HG02763 (cell line): Measurements from ENCODE around the gene CARF.
"Not testable (repeated sequence)": the region's sequence is repeated elsewhere in the genome, so short reads cannot be mapped to it uniquely, and the experiment has no call there.

Experiments used
- ATAC-seq: cut with Tn5 transposase; IDR thresholded peaks from one replicate; pipeline ENCODE4 v1.9.1; 2021; ENCODE audit warnings: mild to moderate bottlenecking, moderate library complexity; ENCODE audit not compliant: unreplicated experiment

CARF gene

GRCh38 chr2:202933958-202934357 is 21.9 kb downstream of the CARF start:
- no peak for ATAC-seq

DNA sequence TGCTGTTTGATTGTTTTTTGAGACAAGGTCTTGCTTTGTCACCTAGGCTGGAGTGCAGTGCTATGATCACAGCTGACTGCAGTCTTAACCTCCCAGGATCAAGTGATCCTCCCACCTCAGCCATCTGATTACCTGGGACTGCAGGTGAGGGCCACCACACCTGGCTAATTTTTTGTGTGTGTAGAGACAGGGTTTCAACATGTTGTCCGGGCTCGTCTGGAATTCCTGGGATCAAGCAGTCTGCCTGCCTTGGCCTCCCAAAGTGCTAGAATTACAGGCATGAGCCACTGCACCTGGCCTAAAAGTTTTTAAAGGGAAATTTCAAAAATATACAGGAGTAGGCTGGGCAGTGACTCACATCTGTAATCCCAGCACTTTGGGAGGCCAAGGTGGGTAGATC is 22.4 kb downstream of the CARF start:
- ATAC-seq: no peak

- no peak for ATAC-seq
Measured at GRCh38 chr2:202938960-202939359, 26.9 kb downstream of the CARF start.

DNA sequence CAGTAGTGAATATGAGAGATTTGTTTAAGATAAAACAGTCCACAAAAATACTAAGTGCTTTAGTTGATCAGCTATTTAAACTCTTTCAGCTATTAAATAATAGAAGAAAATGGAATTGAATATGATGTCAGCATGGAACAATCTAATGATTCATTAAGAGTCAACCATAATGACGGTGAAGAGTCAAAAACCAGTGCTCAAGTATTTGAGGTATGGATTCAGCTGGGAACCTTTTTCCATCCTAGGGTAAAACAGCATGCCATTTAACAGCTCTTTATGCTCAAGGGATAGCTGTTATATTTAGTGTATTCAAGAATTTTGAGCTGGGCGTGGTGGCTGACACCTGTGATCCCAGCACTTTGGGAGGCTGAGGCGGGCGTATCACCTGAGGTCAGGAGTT is 29.7 kb downstream of the CARF start:
- no peak for ATAC-seq

GRCh38 chr2:202944408-202944807 is 32.3 kb downstream of the CARF start:
- no peak for ATAC-seq

GRCh38 chr2:202944816-202945215 is 32.7 kb downstream of the CARF start:
- no peak for ATAC-seq

DNA sequence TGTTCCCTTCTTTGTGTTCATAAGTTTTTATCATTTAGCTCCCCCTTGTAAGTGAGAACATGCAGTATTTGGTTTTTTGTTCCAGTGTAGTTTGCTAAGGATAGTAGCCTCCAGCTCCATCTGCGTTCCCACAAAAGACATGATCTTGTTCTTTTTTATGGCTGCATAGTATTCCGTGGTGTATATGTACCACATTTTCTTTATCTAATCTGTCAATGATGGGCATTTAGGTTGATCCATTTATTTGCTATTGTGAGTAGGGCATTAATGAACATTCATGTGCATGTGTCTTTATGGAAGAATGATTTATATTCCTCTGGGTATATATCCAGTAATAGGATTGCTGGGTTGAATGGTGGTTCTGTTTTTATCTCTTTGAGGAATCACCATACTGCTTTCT is 33.4 kb downstream of the CARF start:
- ATAC-seq: no peak

GRCh38 chr2:202949333-202949732 is 37.3 kb downstream of the CARF start:
- not testable (repeated sequence) for ATAC-seq

DNA sequence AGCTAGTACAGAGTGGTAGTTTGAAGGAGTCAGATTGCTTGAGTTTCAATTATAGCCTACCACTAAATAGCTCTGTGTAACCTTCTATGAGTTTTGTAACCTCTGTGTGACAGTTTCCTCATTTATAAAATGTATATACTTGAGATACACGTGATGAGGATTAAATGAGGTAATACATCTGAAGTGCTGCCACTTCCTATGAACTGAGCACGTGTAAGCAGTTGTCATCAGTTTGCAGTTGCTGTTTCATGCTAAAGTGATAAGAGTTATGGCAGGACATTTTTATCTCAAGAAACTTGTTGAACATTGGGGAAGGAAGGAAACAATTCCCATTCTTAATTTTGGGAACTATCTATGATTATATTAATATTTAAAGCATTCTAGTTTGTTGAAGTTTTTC is 38.5 kb downstream of the CARF start:
- ATAC-seq: no peak

DNA sequence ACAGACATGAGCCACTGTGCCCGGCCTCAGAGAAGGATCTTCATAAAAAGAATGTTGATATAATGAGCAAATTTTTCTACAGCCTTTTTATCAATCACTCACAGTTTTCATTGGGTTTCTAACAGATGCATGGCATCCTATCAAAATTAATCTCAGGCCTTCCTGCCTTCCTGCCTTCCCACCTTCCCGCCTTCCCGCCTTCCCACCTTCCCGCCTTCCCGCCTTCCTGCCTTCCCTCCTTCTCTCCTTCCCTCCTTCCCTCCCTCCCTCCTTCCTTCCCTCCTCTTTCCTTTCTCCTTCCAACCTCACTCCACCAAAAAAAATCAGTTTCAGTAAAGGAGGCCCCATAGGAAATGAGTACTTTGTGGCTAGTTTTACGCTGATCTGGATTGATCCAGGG is 48.4 kb downstream of the CARF start:
- ATAC-seq: no peak

- no peak for ATAC-seq
Measured at GRCh38 chr2:202963712-202964111, 51.6 kb downstream of the CARF start.

DNA sequence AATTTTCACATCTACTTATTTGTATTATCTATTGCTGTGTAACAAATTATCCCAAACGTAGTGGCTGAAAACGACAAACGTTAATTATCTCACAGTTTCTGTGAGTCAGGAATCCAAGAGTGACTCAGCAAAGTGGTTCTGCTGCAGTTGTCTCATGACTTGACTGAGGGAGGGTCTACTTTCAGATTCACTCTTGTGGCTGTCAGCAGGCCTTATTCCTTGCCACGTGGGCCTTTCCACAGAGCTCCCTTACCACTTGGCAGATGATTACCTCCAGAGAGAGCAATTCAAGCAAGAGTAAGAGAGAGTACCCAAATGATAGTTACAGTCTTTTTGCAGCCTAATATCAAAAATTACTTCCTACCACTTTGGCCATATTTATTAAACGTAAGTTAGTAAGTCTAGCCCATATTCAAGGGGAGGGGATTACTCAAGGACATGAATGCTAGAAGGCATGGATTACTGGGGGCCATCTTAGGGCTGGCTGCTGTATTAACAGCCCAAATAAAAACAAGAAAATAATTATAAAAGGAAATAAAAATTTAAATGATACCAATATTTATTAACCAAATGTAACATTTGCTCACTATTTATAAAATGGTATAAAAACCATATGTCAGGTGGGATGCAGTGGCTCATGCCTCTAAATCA is 53.9 kb downstream of the CARF start:
- peak; percentile 56 for ATAC-seq

- ATAC-seq: not testable (repeated sequence)
Measured at GRCh38 chr2:202969404-202969803, 57.3 kb downstream of the CARF start.

DNA sequence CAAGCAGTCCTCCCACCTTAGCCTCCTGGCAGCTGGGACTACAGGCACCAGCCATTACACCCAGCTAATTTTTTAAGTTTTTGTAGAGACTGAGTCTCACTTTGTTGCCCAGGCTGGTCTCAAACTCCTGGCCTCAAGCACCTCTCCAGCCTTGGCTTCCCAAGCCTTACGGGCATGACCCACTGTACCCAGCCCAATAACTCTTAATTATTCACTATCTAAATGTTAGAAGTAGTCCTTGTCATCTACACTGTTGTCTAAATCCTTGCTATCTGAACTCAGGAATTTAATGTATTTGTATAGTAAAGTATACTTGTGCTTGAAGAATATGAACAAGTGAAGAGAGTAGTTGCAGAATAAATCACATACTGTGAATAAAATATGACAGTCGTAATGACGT is 64.7 kb downstream of the CARF start:
- ATAC-seq: no peak

GRCh38 chr2:202982779-202983491 is 70.9 kb downstream of the CARF start:
- ATAC-seq: no peak

DNA sequence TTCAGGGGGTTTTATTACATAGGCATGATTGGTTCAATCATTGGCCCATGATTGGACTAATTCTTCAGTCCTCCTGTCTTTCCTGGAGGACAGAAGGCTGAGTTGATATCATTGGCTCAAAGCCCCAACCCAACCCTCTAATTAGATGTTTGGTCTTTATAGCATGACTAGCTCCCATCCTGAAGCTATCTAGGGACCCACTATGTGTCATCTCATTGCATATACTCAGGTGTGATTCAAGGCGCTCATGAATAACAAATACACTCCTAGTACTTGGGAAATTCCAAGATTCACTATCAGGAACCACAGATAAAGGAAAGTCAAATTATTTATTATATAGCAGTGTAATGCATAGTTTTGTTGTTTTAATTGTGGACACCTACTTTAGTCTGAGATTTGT is 77.7 kb downstream of the CARF start:
- ATAC-seq: no peak

DNA sequence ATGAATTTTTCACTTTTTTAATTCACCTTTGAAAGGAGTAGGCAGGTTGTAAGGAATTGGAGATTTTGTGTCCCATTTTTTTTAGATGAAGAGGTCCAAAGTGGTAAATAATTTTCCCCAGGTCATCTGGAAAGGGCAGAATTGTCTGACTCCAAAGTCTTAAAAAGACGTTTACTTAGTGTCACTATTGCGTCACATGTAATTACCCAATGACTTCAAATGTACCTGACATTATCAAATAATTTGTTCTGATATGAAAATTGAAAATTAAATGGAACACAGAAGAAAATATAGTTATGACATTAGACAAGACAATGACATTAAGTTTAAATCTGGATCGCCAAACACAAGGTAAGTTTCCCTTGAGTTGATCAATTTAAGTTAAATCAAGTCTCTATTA is 78.4 kb downstream of the CARF start:
- ATAC-seq: no peak

DNA sequence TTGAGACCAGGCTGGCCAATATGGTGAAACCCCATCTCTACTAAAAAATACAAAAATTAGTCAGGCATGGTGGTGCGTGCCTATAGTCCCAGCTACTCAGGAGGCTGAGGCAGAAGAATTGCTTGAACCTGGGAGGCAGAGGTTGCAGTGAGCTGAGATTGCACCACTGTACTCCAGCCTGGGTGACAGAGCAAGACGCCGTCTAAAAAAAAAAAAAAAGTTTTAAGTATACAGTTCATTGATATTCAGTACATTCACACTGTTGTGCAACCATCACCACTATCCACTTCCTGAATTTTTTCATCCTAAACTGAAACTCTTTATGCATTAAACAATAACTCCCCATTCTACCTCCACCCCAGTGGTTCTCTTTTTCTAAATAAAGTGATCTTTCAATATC is 85.0 kb downstream of the CARF start:
- ATAC-seq: not testable (repeated sequence)

DNA sequence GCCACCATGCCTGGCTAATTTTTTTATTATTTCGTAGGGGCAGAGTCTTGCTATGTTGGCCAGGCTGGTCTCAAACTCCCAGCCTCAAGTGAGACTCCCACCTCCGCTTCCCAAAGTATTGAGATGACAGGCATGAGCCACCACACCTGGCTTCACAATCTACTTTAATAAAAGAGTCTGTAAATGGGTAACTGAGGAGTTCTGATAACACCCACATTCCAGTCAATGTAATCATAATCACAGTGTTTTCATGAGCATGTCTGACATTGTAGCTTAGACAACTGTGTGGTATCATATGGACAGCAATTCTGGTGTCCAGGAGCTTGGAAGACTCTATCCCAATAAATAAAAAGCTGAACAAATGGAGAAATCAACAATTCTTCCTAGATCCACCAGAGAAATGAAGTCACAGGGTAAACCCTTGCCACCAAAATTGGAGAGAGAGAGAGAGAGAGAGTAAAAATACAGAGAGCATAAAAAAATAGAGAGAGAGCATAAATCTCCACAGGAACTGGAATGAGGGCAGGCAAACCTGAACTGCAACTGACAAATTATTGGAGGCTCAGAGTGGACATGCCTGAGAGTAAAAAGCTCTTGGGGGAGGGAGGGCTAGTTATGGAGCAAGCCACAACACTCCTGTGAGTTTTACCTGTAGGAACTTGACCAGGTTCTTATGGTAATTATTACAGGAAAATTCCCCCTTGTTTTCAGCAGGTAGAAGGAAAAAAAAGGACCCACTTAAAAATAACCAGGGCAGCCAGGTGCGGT is 90.2 kb downstream of the CARF start:
- ATAC-seq: no peak

GRCh38 chr2:203003716-203004115 is 91.6 kb downstream of the CARF start:
- no peak for ATAC-seq

DNA sequence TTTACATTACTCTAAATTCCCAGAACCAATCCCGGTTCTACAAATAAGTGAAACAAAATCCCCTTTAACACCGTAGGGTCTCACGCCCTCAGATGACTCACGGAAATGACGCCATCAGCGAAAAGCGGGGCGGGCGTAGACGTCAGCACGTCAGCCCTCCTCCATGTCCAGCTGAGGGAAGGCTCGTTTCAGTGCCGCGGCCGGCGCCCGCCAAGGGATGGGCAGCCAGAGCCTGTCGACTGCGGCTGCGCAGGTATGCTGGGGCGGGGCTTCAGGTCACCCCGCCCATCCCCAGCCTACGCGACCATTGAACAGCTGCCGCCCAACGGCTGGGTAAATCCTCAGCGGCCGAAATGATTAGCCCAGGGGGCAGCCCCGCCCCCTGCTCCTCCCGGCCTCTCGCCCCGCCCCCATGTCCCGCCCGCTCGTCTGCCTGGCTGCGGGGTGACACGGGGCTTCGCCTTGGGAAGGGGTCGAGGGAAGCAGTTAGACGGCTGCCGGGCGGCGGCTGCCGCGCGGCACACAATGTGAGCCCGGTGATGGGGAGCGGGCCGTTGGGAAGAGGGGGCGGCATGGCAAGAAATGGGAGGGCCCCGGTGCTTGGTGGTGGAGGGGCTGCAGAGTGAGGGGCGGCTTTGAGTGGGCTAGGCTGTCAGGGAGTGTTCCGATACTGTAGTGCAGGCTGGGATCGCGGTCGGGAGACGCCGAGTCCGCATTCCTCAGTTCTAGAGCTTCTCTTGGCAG is 102.6 kb downstream of the CARF start, which contains the start of gene NBEAL1:
Gene NBEAL1, plus strand, starts transcription at position 420 of the 744 bp plus-strand sequence. CDS start 1,510 bp downstream, outside the sequence.
- ATAC-seq: peak; percentile 97
